Upper lobe of left lung (tissue), 4 donors: ENCODE data around the gene BPIFB2.

Source experiments
- EP300 ChIP-seq, 4 donors: sonication (generic); formaldehyde crosslinking; IDR thresholded peaks; one replicate each; pipeline ENCODE4 v1.5.1; 2017; ENCODE audit warnings: antibody characterized with exemption in 4 of 4, control low read depth in 2 of 4
- POLR2A ChIP-seq, 4 donors: fragments of 450-650 bp; IDR thresholded peaks; one replicate each; pipeline ENCODE4 v1.5.1; 2016 to 2017; ENCODE audit warnings: antibody characterized with exemption in 4 of 4, mild to moderate bottlenecking in 2 of 4
- POLR2AphosphoS5 ChIP-seq, 2 donors: sonication (generic); formaldehyde crosslinking; IDR thresholded peaks; one replicate each; pipeline ENCODE4 v1.5.1; 2017; ENCODE audit warnings: antibody characterized with exemption in 2 of 2
- TF ChIP-seq, protein P1 (sequence below), 6 experiments: fragments of 450-650 bp in 4 of 6; fragments of 200-600 bp in 2 of 6; sonication (generic) in 2 of 6; IDR thresholded peaks; one replicate each; pipeline ENCODE4 v1.5.1; 2016 to 2019; ENCODE audit warnings: antibody characterized with exemption in 6 of 6

DNA sequence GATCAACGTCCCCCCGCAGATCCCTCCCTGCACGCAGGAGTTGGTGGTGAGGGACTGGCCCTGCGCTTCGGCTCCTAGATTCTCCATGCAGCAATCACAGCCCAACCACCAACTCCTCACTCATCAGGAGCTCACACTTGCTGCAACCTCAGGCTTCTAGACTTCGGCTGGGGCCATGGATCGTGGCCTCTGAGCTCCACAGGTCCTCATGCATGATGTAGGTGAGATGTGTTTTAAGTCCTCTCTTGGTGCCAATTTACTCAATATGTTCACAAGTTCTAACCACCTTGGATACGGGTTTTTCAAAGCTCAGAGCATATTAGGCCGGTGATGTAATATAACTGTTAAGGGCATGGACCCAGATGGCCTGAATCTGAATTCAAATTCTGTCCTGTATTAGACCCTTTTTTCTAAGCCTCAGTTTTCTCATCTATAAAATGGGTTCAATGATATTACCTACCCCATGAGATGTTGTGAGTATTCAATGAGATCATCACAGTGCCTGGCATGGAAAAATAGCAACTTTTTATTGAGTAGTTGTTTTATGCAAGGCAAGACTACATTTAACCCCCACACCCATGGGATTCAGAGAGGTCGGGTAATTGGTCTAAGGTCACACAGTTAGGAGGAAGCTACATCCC, 34.3 kb upstream of the BPIFB2 start:
- no peak for TF ChIP-seq POLR2A (IDR thresholded peaks at IDR 0.05)
- TF ChIP-seq EP300 (IDR thresholded peaks at IDR 0.05) = no peak
- no peak for TF ChIP-seq POLR2AphosphoS5 (IDR thresholded peaks at IDR 0.05)
- TF ChIP-seq, protein P1, sequence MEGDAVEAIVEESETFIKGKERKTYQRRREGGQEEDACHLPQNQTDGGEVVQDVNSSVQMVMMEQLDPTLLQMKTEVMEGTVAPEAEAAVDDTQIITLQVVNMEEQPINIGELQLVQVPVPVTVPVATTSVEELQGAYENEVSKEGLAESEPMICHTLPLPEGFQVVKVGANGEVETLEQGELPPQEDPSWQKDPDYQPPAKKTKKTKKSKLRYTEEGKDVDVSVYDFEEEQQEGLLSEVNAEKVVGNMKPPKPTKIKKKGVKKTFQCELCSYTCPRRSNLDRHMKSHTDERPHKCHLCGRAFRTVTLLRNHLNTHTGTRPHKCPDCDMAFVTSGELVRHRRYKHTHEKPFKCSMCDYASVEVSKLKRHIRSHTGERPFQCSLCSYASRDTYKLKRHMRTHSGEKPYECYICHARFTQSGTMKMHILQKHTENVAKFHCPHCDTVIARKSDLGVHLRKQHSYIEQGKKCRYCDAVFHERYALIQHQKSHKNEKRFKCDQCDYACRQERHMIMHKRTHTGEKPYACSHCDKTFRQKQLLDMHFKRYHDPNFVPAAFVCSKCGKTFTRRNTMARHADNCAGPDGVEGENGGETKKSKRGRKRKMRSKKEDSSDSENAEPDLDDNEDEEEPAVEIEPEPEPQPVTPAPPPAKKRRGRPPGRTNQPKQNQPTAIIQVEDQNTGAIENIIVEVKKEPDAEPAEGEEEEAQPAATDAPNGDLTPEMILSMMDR (IDR thresholded peaks at IDR 0.05) = no peak
